ENCODE results near the gene ISX. TPM values are rescaled to one million over a fixed set of nuclear protein-coding genes. Genes with fewer than 3 reads are reported as not detected.
"Not testable (repeated sequence)": the region's sequence is repeated elsewhere in the genome, so short reads cannot be mapped to it uniquely, and the experiment has no call there.

ISX gene
- total RNA-seq, 1 experiment from 2014 or later = not detected

- no peaks in the 10 kb centered on the region for H3K4me1 ChIP-seq (ENCODE audit: insufficient read depth, low read length)
- no peaks in the 10 kb centered on the region for H3K9me2 ChIP-seq (replicated peaks; ENCODE audit: low read length)
- ChIA-PET POLR2A (ENCODE audit: unreplicated experiment) (no interaction called here), CTCF (no interaction called here)
- no peaks in the 10 kb centered on the region for H3K9me3 ChIP-seq (ENCODE audit: low read length)
- no peak overlapping the region for H3K4me3 ChIP-seq (ENCODE audit: low read length)
- H3K4me2 ChIP-seq (ENCODE audit: low read length) = no peak overlapping the region
- H3F3A ChIP-seq (ENCODE audit: low read length, unreplicated experiment) = no peaks in the 10 kb centered on the region
- H3K27ac ChIP-seq (ENCODE audit: low read length) = no peak overlapping the region
- no peaks in the 10 kb centered on the region for H3K79me2 ChIP-seq (ENCODE audit: low read length)
- no peak overlapping the region for H2AFZ ChIP-seq (ENCODE audit: low read length)
- H4K20me1 ChIP-seq (ENCODE audit: low read length) = no peaks in the 10 kb centered on the region
- ATAC-seq (no peak), DNase-seq (no peak)
- no TSS peak for BruUV-seq (replicated peaks)
- H3K36me3 ChIP-seq (ENCODE audit: low read depth, low read length) = no peaks in the 10 kb centered on the region
- intact Hi-C loops (cut with micrococcal nuclease) = no loop called here
- no peak for TF ChIP-seq EZH2phosphoT487 (IDR thresholded peaks at IDR 0.05; ENCODE audit: borderline replicate concordance, low read length)
- TF ChIP-seq EZH2 (IDR thresholded peaks at IDR 0.05; ENCODE audit: low read length, unreplicated experiment) = no peak
- TF ChIP-seq CTCF (conservative IDR thresholded peaks at IDR 0.05; ENCODE audit: low read depth, low read length) = no peak
- peaks cover 15% of the 10 kb centered on the region for H3K27me3 ChIP-seq (ENCODE audit: low read length)
- no peak overlapping the region for H3K9ac ChIP-seq (ENCODE audit: low read length)
These were observed 20.5 kb upstream of the ISX start for GRCh38 chr22:35045451-35045850.

GRCh38 chr22:35046744-35047462 is 19.1 kb upstream of the ISX start:
- Histone ChIP-seq H3K4me2 (ENCODE audit: low read length) (no peak overlapping the region), H3K27me3 (ENCODE audit: low read length) (peaks cover 15% of the 10 kb centered on the region), H3K27ac (ENCODE audit: low read length) (no peak overlapping the region), H3K9me2 (replicated peaks; ENCODE audit: low read length) (no peaks in the 10 kb centered on the region), H3K79me2 (ENCODE audit: low read length) (no peaks in the 10 kb centered on the region), H3K4me1 (ENCODE audit: insufficient read depth, low read length) (no peaks in the 10 kb centered on the region), H2AFZ (ENCODE audit: low read length) (no peak overlapping the region), H3K9ac (ENCODE audit: low read length) (no peak overlapping the region), H4K20me1 (ENCODE audit: low read length) (no peaks in the 10 kb centered on the region), H3K36me3 (ENCODE audit: low read depth, low read length) (no peaks in the 10 kb centered on the region), H3K4me3 (ENCODE audit: low read length) (no peak overlapping the region), H3F3A (ENCODE audit: low read length, unreplicated experiment) (no peaks in the 10 kb centered on the region), H3K9me3 (ENCODE audit: low read length) (no peaks in the 10 kb centered on the region)
- TF ChIP-seq EZH2phosphoT487 (IDR thresholded peaks at IDR 0.05; ENCODE audit: borderline replicate concordance, low read length) (no peak), EZH2 (IDR thresholded peaks at IDR 0.05; ENCODE audit: low read length, unreplicated experiment) (no peak), CTCF (conservative IDR thresholded peaks at IDR 0.05; ENCODE audit: low read depth, low read length) (no peak)
- ATAC-seq (no peak), DNase-seq (no peak)
- BruUV-seq (replicated peaks) = no TSS peak
- intact Hi-C loops (cut with micrococcal nuclease) = no loop called here
- ChIA-PET POLR2A (ENCODE audit: unreplicated experiment) (no interaction called here), CTCF (no interaction called here)

GRCh38 chr22:35050038-35050437 is 15.9 kb upstream of the ISX start:
- H3K79me2 ChIP-seq (ENCODE audit: low read length); H3F3A ChIP-seq (ENCODE audit: low read length, unreplicated experiment); POLR2A ChIA-PET (ENCODE audit: unreplicated experiment); ATAC-seq; CTCF ChIA-PET; H3K9me2 ChIP-seq (replicated peaks; ENCODE audit: low read length); H3K9ac ChIP-seq (ENCODE audit: low read length); H2AFZ ChIP-seq (ENCODE audit: low read length); DNase-seq; H3K36me3 ChIP-seq (ENCODE audit: low read depth, low read length); H3K4me2 ChIP-seq (ENCODE audit: low read length); H3K9me3 ChIP-seq (ENCODE audit: low read length); BruUV-seq (replicated peaks); H3K4me1 ChIP-seq (ENCODE audit: insufficient read depth, low read length); H3K27ac ChIP-seq (ENCODE audit: low read length); intact Hi-C loops (cut with micrococcal nuclease); H3K4me3 ChIP-seq (ENCODE audit: low read length); H4K20me1 ChIP-seq (ENCODE audit: low read length): not testable (repeated sequence)
- peaks cover 15% of the 10 kb centered on the region for H3K27me3 ChIP-seq (ENCODE audit: low read length)

Measured in PC-3 (cell line).